UCSD-AML1 (cell line): Measurements from ENCODE around the gene ZNF175.

Experiments
- DNase-seq: peaks from one replicate; lab custom pipeline; 2025; ENCODE audit not compliant: unreplicated experiment; lab: John Stamatoyannopoulos, UW

Gene ZNF175

GRCh38 chr19:51626675-51627074 lies 55.6 kb downstream of the ZNF175 start:
- DNase-seq = no peak

- DNase-seq = no peak
Observed at GRCh38 chr19:51627491-51628138, 56.5 kb downstream of the ZNF175 start.

GRCh38 chr19:51628153-51628939 lies 57.3 kb downstream of the ZNF175 start:
- no peak for DNase-seq

DNA sequence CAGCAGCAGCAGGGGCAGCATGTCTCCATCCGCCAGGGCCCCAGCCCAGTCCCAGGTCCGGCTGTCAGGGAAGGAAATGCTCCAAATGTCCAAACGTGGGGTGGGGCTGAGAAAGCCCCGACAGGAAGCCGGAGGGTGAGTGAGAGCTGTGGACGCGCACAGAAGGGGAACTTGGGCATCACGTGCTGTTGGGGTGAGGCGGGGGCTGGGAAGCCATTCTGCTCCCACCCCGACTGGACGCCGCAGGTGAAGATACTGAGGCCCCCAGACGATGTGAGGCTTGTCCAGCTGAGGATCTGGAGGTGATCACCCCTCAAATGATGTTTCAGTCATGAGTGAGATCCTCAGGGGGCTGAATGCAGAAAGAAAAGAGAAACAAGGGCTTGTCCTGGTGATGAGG lies 59.2 kb downstream of the ZNF175 start, which contains the start of gene SIGLEC5:
SIGLEC5 (minus strand) TSS at position 87 of the 400 bp plus-strand sequence; CDS start at position 21, 66 bp downstream.
- DNase-seq = peak; percentile 30

DNA sequence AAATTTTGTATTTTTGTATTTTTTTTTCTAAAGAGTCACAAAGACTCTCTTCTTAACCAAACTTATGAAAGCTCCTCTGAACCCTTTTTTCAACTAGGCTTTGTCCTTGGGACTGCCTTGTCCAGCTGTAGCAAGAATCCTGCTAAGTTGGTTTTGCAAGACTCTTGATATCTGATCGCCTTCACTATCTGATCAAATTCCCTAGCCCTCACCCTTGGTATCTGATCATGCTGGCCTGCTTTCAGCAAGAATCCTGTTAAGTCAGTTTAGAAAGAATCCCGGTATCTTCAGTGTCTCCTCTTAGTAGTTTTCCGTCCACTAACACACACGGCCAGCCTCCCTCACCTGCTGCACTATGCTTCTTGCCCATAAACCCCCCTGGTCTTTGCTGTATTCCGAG lies 61.0 kb downstream of the ZNF175 start:
- DNase-seq = no peak

- no peak for DNase-seq
Observed at GRCh38 chr19:51637362-51637978, 66.4 kb downstream of the ZNF175 start.

GRCh38 chr19:51639916-51640315 lies 68.8 kb downstream of the ZNF175 start:
- DNase-seq = no peak

GRCh38 chr19:51640386-51640785 lies 69.3 kb downstream of the ZNF175 start:
- DNase-seq = no peak

- no peak for DNase-seq
Observed at GRCh38 chr19:51641648-51642047, 70.6 kb downstream of the ZNF175 start.
